ENCODE data around the gene GLRA3. TPM values are rescaled to one million over a fixed set of nuclear protein-coding genes. Genes with fewer than 3 reads are reported as not detected.

The GLRA3 gene
- total and polyA plus RNA-seq, 10 of the 15 experiments (the other 5 are each of a cell fraction or from before 2014, with no cell fraction given) = not detected

DNA sequence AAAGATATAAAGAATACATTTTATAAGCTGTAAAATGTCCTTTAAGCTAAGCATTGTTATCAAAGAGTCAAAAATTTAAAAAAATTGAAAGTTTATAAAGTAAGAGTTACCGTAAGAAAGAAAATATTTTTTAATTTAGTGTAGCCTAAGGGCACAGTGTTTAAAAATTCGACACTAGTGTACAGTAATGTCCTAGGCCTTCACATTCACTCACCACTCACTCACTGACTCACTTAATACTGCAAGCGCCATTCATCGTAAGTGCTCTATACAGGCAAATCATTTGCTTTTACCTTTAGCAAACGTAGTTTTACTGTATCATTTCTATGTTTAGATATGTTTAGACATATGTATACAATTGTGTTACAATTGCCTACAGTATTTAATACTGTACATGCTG is 20.2 kb downstream of the GLRA3 start (continued):
- TF ChIP-seq, protein P1, sequence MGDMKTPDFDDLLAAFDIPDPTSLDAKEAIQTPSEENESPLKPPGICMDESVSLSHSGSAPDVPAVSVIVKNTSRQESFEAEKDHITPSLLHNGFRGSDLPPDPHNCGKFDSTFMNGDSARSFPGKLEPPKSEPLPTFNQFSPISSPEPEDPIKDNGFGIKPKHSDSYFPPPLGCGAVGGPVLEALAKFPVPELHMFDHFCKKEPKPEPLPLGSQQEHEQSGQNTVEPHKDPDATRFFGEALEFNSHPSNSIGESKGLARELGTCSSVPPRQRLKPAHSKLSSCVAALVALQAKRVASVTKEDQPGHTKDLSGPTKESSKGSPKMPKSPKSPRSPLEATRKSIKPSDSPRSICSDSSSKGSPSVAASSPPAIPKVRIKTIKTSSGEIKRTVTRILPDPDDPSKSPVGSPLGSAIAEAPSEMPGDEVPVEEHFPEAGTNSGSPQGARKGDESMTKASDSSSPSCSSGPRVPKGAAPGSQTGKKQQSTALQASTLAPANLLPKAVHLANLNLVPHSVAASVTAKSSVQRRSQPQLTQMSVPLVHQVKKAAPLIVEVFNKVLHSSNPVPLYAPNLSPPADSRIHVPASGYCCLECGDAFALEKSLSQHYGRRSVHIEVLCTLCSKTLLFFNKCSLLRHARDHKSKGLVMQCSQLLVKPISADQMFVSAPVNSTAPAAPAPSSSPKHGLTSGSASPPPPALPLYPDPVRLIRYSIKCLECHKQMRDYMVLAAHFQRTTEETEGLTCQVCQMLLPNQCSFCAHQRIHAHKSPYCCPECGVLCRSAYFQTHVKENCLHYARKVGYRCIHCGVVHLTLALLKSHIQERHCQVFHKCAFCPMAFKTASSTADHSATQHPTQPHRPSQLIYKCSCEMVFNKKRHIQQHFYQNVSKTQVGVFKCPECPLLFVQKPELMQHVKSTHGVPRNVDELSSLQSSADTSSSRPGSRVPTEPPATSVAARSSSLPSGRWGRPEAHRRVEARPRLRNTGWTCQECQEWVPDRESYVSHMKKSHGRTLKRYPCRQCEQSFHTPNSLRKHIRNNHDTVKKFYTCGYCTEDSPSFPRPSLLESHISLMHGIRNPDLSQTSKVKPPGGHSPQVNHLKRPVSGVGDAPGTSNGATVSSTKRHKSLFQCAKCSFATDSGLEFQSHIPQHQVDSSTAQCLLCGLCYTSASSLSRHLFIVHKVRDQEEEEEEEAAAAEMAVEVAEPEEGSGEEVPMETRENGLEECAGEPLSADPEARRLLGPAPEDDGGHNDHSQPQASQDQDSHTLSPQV (IDR thresholded peaks at IDR 0.05) = no peak
- no peak for TF ChIP-seq HDAC6 (IDR thresholded peaks at IDR 0.05; ENCODE audit: unreplicated experiment)
- no peak for TF ChIP-seq KDM1A (IDR thresholded peaks at IDR 0.05; ENCODE audit: borderline replicate concordance)

DNA sequence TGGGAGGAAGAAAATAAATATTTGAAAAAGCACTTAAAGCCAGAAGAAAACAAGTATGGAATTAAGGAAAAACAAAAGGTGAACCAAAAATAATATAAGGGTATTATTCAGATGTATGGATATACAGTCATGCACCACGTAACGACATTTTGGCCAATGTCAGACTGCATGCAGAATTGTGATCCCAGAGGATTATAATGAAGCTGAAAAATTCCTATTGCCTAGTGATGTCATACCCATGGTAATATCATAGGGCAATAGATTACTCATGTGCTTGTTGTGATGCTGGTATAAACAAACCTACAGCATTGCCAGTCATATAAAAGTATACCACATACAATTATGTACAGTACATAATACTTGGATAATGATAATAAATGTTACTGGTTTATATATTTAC is 20.9 kb downstream of the GLRA3 start:
- FAIRE-seq (no peak), DNase-seq (ENCODE audit: low read depth, low spot score) (no peak), ATAC-seq (no peak)
- H3K4me1 ChIP-seq (ENCODE audit: control insufficient read depth, insufficient read depth, low read length) = no peaks in the 10 kb centered on the region
- ChIA-PET CTCF (no interaction called here), SMC1A (ENCODE audit: uncharacterized antibody, unreplicated experiment) (no interaction called here), RAD21 (ENCODE audit: unreplicated experiment) (no interaction called here), POLR2A (no interaction called here)
- intact Hi-C loops (cut with micrococcal nuclease; ENCODE audit: unreplicated experiment) = no loop called here
- no peak overlapping the region for H3K27ac ChIP-seq (ENCODE audit: control insufficient read depth, insufficient read depth)
- no peak overlapping the region for H2AFZ ChIP-seq (ENCODE audit: control insufficient read depth, low read depth, low read length)
- WGBS (ENCODE audit: insufficient coverage, insufficient replicate concordance, low lambda C conversion rate, missing lambda C conversion rate) = 0% methylated on average over 2 of the region's 2 CpGs
- no peaks in the 10 kb centered on the region for H3K79me2 ChIP-seq (ENCODE audit: control insufficient read depth, insufficient read depth, low read length)
- TF ChIP-seq KLF5 (IDR thresholded peaks at IDR 0.05; ENCODE audit: partially characterized antibody) = no peak
- no peak for TF ChIP-seq ZNF384 (IDR thresholded peaks at IDR 0.05; ENCODE audit: borderline replicate concordance, low read depth, low read length)
- TF ChIP-seq, protein P2, sequence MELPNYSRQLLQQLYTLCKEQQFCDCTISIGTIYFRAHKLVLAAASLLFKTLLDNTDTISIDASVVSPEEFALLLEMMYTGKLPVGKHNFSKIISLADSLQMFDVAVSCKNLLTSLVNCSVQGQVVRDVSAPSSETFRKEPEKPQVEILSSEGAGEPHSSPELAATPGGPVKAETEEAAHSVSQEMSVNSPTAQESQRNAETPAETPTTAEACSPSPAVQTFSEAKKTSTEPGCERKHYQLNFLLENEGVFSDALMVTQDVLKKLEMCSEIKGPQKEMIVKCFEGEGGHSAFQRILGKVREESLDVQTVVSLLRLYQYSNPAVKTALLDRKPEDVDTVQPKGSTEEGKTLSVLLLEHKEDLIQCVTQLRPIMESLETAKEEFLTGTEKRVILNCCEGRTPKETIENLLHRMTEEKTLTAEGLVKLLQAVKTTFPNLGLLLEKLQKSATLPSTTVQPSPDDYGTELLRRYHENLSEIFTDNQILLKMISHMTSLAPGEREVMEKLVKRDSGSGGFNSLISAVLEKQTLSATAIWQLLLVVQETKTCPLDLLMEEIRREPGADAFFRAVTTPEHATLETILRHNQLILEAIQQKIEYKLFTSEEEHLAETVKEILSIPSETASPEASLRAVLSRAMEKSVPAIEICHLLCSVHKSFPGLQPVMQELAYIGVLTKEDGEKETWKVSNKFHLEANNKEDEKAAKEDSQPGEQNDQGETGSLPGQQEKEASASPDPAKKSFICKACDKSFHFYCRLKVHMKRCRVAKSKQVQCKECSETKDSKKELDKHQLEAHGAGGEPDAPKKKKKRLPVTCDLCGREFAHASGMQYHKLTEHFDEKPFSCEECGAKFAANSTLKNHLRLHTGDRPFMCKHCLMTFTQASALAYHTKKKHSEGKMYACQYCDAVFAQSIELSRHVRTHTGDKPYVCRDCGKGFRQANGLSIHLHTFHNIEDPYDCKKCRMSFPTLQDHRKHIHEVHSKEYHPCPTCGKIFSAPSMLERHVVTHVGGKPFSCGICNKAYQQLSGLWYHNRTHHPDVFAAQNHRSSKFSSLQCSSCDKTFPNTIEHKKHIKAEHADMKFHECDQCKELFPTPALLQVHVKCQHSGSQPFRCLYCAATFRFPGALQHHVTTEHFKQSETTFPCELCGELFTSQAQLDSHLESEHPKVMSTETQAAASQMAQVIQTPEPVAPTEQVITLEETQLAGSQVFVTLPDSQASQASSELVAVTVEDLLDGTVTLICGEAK (IDR thresholded peaks at IDR 0.05; ENCODE audit: borderline replicate concordance) = no peak
- TF ChIP-seq, protein P3, sequence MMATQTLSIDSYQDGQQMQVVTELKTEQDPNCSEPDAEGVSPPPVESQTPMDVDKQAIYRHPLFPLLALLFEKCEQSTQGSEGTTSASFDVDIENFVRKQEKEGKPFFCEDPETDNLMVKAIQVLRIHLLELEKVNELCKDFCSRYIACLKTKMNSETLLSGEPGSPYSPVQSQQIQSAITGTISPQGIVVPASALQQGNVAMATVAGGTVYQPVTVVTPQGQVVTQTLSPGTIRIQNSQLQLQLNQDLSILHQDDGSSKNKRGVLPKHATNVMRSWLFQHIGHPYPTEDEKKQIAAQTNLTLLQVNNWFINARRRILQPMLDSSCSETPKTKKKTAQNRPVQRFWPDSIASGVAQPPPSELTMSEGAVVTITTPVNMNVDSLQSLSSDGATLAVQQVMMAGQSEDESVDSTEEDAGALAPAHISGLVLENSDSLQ (IDR thresholded peaks at IDR 0.05) = no peak
- TF ChIP-seq SPI1 (IDR thresholded peaks at IDR 0.05; ENCODE audit: borderline replicate concordance, insufficient read depth, low read depth, low read length) = no peak
- no peak for TF ChIP-seq LARP7 (IDR thresholded peaks at IDR 0.05)
- in situ Hi-C loops (cut with MboI) = no loop called here
- no peak overlapping the region for H3K4me2 ChIP-seq (ENCODE audit: control insufficient read depth, insufficient read depth)
- no TSS peak for BruUV-seq (replicated peaks)
- no peaks in the 10 kb centered on the region for H3K9me3 ChIP-seq (replicated peaks; ENCODE audit: control insufficient read depth, insufficient read depth, low read length)
- H4K20me1 ChIP-seq (ENCODE audit: control insufficient read depth, insufficient read depth) = no peaks in the 10 kb centered on the region
- no peak overlapping the region for H3K9ac ChIP-seq (ENCODE audit: control insufficient read depth, insufficient read depth, low read length)
- H3K27me3 ChIP-seq (replicated peaks in 1 of 2; ENCODE audit: control insufficient read depth in 2 of 2, insufficient read depth in 2 of 2, low read length in 1 of 2) = no peaks in the 10 kb centered on the region
- H3K36me3 ChIP-seq (ENCODE audit: control insufficient read depth in 2 of 2, insufficient read depth in 2 of 2, low read length in 1 of 2) = no peaks in the 10 kb centered on the region
- H3K4me3 ChIP-seq = no peak overlapping the region
